T follicular helper cell (primary cell): ENCODE data around the gene IGDCC3.
"Not testable (repeated sequence)": the region's sequence is repeated elsewhere in the genome, so short reads cannot be mapped to it uniquely, and the experiment has no call there.

ENCODE experiments used
- DNase-seq: peaks from one replicate; pipeline ENCODE4 v3.0.0-alpha.2; 2020; ENCODE audit warnings: low read depth

The IGDCC3 gene

DNA sequence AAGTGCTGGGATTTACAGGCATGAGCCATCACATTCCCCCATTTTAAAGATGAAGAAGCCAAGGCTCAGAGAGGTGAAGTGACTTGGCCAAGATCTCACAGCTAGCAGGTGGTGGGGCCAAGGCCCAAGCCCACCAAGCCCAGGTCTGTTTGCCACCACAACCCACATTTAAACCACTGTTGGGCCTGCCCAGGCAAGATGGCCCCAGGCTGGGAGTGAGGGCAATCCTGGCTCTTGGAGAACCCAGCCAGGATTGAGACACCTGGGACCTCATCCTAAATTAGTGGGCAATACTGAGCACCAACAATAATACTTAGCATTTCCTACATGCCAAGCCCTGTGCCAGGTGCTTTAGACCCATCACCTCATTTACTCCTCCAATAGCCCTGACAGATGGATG, 6.9 kb downstream of the IGDCC3 start:
- no peak for DNase-seq

DNA sequence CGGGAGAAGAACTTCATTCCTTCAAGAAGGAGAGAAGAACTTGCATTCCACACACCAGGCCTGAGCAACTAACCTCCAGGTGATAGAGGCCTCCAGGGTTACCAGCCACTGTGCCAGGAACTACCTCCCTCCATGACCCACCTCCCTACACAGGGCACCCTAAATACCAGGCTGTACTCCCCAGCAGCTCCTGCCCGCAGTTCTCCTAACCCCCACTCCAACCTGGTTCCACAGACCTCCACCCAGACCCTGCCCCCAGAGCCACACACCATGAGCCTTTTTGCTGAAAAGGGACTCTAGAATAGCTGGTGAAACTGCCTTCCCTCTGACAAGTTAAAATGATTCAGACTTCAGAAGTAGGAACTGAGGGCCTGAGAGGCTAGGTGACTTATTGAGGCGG, 8.2 kb downstream of the IGDCC3 start:
- DNase-seq: no peak

DNA sequence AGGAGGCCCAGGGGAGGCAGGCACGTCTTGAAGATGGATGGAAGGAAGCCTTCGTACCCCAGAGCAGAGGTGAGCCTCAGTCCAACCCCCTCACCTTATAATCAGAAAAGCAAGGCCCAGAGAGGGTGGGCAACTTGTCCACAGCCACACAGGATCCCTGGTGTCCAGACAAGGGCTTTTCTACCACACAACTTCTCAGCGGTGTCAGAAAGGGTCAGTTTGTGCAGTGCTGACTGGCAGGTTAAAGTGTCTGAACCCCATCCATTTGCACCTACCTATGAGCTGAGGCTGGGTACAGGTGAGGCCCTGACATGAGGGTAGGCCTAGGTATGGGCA, 8.6 kb downstream of the IGDCC3 start:
- DNase-seq: no peak

DNA sequence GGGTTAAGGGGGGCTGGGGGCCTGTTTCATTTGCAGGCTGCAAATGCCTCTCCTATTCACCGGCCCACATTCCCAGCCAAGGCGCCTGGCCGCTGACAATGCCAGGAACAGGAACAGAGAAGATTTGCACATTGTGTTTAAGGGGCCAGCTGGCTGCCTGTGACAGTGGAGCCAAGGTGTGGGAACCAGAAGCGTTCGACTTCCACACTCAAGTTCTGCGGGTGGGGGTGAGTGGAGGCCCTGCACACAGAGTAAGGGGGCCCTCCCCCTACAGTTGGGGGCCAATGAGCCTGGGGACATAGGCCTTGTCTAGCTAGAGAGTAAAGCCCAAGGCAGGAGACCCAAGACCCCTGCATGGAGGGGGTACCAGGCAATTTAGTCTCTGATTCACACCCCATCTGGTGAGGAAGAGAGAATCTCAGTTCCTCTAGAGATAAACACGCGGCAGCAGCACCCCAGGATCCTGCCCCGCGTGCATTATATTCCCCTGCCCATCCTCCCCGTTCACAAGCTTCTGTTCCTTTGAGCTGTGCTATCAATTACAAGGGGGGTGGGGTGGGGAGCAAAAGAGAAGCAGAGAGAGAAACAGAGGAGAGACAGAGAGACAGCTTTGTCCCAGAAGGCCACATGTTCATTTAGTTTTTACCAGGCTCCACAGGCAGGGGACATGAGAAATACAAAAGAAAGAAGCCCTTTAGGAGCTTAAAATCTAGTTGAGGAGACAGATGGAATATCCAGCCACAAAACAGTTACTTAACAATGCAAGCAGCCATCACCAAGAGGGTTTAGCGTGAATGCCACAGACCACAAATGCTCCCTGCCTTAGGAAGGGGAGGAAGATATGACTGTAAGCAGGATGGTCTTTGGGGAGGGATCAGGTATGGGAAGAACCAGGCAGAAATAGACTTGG, 9.2 kb downstream of the IGDCC3 start:
- no peak for DNase-seq

DNA sequence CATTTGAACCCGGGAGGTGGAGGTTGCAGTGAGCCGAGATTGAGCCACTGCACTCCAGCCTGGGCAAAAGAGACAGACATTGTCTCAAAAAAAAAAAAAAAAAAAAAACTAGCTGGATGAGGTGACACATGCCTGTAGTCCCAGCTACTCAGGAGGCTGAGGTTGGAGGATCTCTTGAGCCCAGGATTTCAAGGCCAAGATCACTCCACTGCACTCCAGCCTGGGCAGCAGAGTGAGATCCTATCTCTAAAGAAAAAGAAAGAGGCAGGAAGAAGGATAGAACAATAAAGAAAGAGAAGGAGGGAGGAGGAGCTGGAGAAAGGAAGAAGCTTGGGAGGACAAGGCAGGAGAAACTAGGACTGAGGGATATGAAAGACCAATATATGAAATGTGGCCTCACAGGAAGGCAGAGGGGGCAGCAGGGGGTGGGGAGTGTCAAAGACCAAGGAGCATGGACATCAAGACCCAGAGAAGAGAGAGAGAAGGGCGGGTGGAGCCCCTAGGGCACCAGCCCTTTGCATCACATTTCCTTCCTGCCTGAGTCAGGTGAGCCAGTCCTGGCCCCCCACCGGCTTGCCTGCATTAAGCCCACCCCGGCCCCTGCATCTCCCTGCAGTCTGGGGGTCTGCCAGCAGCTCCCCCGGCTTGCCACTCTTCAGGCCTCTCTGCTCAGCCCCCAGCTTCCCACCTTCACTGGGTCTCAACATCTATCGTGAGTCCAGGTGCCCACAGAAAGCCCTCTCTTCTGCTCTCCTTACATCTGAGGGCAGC, 11.5 kb downstream of the IGDCC3 start:
- DNase-seq: no peak

DNA sequence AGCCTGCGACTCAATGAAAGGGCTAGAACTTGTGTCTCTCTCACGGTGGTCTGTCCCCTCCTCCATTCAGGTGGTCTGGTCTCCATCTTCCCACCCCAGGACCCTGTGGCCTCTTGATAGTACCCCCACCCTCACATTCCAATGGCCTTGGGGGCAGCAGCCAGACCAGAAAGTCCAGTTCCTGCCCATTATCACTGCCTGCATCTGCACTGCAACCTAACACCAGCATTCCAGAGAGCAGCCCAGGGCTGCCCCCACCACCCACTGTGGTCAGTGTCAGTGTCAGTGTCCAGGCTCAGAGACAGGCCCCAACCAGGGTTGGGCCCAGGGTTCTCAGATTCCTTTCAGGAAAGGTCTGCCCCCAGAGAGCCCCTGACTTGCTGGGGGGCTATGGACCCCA, 12.6 kb downstream of the IGDCC3 start:
- no peak for DNase-seq

DNA sequence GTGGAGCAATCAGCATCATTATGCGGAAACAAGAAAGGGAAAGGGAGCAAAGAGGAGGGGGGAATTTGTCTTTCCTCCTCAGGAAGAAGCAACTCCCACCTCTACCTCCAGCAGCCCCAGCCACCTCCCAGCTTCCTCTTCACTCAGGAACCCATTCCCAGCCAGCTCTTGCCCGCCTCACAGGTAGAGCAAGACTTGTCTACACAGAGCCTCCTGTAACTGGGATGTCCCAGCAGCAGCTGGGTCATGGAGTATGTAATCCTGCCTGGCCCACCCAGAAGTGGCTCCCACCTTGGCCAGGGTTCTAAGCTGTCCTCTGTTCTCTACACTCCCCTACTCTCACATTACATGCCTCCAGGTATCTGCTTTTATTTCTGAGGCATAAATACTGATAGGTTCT, 14.0 kb downstream of the IGDCC3 start:
- no peak for DNase-seq

DNA sequence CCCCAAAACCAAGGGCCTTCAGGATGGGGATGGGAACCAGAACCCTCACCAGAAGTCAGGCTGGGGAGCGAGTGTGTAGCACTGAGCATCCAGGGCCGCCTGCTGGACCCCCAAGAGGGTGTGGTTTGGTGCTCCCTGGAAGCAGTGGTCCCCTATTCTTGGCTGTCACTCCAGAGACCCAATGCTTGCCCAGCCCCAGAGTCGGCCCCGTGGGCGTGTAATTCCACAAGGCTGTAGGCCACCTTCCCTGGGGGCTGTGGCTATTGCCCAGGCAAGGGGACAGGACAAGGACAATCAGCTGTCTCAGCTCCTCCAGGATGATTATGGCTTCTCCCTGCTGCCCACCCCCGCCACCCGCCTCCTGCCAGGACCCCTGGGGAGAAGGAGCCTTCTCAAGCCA, 14.5 kb downstream of the IGDCC3 start:
- DNase-seq: no peak

DNA sequence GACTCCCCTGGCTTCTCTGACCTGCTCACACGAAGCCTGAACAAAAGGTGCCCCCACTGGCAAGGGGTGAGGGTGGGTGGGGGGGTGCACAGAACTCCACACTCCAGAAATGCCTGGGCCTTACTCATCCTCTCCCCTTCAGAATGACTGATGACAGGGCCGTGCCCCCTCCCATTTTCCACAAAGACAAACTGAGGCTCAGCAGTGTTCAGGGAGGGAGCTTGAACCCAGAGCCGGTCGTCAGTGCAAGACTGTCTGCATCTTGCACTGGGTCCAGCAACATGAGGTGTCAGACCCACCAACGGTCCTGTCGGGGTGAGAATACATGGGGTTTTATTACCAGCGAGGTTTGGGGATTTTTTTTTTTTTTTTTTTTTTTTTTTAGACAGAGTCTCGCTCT, 15.3 kb downstream of the IGDCC3 start:
- DNase-seq: no peak

DNA sequence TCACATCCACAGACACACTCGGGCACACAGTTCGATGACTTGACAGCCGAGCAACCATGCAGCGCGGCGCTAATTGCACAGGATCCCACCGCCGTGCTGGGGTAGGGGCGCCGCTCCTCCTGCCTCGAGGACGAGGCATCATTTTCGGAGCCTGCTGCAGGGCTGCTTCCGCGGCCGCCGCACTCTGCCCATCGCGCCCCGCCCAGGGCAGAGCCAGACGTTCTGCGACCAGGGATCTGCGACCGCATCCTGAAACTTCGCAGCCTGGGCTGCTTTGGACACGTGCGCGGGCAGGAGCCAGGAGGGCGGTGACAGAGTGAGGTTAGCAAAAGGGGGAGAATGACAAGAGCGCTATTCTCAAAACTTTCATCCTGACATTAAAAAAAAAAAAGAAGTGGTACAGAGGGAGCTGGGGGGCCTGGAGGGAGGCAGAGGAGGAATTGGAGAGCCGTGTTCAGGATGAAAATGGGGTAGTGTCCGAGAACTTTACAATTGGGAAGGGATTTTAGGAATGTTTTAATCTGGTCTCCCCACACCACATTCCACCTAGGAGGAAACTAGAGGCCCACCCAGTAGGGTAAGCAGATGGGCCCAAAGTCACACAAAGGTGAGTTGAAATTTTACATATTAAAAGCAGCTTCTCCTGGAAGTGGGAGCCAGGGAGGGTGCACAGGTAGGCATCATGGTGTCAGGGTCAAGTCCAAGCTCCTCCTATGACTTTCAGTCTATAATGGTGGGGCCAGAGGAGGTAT, 15.9 kb downstream of the IGDCC3 start:
- DNase-seq: no peak

DNA sequence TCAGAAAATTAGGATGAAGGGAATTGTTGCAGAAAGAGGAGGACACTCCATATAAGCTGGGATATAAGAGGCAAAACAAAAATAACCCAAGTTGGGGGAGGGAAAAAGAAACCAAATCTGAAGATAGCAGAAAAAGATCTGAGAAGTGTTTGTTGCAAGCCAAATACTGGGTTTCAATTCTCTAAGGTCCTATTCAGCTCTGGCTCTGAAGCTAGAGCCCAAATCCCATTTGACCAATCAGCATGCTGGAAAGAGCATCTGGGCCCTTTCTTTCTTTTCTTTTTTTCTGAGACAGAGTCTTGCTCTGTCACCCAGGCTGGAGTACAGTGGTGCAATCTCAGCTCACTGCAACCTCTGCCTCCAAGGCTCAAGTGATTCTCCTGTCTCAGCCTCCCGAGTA, 17.3 kb downstream of the IGDCC3 start:
- DNase-seq: no peak

DNA sequence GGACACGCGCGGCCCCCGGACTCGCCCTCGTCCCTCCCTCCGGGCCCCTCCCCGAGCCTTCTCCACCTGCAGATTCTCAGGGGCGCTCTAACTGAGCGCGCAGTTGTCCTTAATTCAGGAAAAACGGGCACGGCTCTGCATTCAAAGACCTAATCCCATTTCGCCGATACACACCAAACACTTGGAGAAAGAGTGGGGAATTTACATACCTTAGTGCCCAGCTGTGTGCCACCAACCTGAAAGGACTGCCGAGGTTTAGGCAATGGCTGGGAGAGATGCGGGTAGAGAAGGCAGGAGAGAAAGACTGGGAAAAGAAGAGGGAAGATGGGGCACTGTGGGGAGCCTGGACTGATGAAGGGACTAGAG, 21.8 kb downstream of the IGDCC3 start:
- DNase-seq: no peak

DNA sequence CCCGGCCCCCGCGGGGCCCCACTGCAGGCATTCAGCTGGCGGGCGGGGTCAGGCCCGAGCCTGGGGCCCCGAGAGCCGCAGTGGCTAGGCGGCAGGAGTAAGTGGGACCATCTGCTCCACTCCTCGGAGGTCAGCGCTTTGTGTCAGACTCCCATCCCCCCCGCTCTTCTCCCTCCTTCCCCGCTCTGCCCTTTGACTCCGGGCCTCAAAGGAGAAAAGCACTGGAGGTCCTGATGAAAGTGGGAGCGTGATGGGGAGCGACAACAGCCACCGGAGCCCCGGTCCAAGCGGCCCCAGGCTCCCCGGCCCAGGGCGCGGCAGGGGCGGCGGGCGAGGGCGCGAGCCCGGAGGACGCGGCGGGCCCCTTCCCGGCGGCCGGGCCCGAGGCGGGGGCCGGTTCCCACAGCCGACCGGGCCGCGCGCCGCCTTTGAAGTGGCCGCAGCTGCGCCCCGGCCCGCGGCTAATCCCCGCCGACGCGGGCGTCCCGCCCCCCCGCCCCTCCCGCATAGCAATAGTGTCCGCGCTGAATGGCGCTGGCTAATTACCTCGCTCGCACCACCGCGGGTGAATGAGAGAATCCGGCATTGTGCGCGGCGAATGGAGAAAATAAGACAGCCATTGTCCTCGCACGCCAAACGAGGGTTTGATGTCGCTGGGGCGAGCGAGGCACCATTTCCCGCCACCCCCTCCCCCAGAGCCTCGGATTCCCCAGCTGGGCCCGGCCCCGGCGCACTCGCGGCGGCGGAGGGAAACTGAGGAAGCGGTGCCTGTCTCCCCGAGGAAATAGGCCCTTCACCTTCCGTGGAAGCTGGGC, 22.4 kb downstream of the IGDCC3 start:
- no peak for DNase-seq

DNA sequence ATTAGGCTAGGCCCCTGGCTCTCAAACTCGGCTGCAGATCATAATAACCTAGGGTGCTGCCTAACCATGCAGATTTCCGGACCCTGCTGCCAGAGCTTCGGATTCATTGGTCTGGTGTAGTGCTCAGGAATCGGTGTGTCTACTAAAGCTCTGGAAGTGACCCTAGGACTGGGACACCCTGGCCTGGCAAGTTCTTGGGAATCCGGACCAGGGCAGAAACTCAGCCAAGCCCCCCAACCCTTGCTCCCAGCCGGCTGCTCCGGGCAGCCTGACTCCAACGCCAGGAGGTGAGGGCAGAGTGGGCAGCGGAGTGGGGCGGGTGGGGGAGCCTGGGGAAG, 23.0 kb downstream of the IGDCC3 start:
- no peak for DNase-seq

DNA sequence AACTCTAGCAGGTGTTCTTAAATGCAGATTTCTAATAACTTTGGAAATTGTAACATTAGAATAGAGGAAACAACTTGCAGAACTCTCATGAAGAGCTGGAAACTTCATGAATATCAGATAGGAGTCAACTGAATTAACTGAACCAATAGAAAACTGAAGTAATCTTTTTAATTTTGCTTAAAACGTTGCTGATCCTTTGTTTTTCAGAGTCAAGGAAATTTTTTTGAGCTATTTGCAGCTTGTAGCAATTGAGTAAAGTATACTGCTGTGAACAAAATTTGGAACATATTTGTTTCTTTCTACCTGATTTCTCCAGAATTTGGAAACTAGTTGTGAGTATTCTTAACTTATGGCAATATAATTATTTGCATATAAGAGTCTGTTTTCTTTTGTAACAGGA, 25.8 kb downstream of the IGDCC3 start:
- not testable (repeated sequence) for DNase-seq

DNA sequence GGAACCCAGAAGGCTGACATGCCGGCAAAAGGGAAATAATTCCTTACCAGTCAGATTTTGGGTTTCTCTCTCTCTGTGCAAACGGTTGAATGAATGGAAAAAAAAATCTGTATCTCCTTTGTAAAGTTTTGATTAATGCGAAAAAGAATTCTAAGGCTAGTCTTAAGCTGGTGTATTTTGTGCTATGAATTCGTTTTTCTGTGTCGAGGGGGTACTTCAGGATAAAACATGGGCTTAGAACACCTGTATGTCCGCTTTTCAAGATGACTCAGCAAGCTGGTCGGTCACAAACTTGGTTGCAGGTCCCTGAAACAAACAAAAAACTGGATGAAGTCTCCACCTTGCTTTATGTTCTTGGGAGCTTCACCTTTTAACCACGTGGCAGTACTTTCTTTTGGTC, 28.5 kb downstream of the IGDCC3 start:
- no peak for DNase-seq

DNA sequence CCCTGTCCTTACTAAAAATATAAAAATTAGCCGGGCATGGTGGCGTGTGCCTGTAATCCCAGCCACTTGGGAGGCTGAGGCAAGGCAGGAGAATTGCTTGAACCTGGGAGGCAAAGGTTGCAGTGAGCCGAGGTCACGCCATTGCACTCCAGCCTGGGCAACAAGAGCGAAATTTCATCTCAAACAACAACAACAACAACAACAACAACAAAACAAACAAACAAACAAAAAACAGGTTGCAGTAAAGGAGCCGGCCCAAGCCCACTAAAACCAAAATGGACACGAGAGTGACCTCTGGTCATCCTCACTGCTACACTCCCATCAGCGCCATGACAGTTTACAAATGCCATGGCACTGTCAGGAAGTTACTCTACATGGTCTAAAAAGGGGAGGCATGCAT, 30.0 kb downstream of the IGDCC3 start:
- DNase-seq: not testable (repeated sequence)

DNA sequence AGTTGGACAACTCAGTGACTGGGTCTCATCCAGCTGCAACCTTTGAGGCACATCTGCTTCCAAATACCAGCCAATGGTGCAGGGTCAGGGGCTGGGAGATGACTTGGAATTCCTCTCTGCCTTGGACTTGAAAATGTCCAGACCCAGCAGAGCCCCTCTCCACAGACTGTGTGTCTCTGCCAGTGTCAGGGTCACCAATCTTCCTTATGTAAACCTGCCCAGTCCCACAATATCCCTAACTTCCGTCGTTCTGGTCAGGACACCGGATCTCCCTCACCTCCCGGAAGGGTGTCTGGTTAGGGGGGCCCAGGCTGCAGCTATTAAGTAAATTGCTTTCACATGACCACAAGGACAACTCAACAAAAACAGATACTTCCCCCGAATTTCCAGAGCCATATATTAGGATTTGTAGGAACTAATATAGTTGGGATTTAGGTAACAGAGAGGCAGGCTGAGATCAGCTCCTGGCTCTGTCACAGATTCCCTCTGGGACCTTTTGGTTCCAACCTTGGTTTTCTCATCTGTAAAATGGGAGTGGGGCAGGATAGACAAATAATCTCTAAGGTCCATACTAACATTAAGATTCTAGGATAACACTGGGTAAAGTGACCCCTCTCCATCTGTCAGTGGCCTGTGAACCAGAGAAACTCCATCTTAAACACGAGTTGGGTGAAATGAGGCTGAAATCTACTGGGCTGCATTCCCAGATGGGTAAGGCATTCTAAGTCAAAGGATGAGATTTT, 30.8 kb downstream of the IGDCC3 start:
- DNase-seq: no peak

DNA sequence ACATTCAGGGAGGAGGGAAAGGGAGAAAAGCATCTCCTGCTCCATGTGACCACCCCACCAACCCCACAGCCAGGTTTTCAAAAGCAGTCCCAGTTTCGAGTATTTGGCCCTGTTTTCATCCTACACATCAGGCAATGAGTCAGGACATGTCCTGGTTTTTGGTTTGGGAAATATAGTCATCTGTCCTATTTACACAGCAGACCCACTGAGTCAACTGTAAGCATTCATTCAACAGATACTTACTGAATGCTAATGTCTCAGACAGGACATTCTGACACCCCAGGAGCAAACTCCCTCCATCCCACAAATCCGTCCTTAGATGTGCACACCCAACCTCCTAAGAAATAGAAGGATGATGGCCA, 32.9 kb downstream of the IGDCC3 start:
- no peak for DNase-seq

DNA sequence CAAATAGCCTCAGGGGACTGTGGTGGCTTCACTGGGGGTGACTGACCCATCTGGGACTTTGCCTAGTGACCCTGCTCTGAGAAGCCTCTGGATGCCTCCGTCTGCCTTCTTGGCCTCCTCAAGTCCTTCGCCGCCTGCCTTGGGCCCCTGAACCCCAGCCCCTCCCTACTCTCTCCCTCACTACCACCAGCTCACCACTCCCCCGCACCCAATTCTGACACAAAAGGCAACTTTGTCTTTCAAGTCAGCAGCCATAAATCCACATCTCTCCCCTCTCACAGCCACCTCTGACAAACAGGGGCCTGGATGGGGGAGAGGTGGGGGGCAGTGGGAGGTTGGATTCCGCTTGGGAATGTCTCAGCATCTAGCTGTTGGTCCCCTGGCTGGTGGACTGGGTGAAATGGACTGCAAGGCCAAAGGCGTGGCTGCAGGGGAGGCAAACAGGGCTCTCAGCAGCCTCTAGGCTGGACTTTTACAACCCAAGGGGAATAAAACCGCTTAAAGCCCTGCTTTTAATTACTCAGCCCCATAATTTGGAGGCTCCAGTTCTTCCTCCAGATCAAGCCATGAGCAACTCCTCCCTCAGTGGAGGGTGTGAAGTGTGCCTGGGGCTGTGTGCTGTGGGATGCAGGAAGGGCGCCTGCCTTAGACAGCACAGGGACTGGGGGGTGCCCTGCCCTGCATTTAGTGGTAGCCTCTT, 33.4 kb downstream of the IGDCC3 start:
- no peak for DNase-seq
